Psoas muscle (tissue), 8 donors: Measurements from ENCODE around the gene ETV5. TPM values are rescaled to one million over a fixed set of nuclear protein-coding genes. Genes with fewer than 3 reads are reported as not detected.

Experiments used
- ATAC-seq, 4 donors: fragments of 200-7000 bp; cut with Tn5 transposase; one replicate each; pipeline ENCODE4 v1.9.1; 2020; ENCODE audit warnings: moderate library complexity in 3 of 4, mild to moderate bottlenecking in 2 of 4
- DNase-seq, 2 donors: peaks; one replicate each; pipeline ENCODE4 v3.0.0-alpha.2; 2020
- H3K27ac ChIP-seq: fragments of 200-600 bp; one replicate; pipeline ENCODE4 v1.8.0; 2022
- H3K27me3 ChIP-seq, 3 donors: fragments of 200-600 bp in 1 of 3; one replicate each; pipeline versions ENCODE4 v1.6.1 to v1.8.0; 2013 to 2022; ENCODE audit warnings: low read length in 2 of 3, mild to moderate bottlenecking in 2 of 3, moderate library complexity in 1 of 3; ENCODE audit not compliant: insufficient read depth in 3 of 3
- H3K36me3 ChIP-seq, 2 donors: fragments of 200-600 bp in 1 of 2; one replicate each; pipeline versions ENCODE4 v1.6.1 to v1.8.0; 2013 to 2022; ENCODE audit warnings: low read depth in 1 of 2, mild to moderate bottlenecking in 1 of 2, moderate library complexity in 1 of 2; ENCODE audit not compliant: insufficient read depth in 1 of 2
- H3K4me1 ChIP-seq: fragments of 200-600 bp; one replicate; pipeline ENCODE4 v1.8.0; 2022
- H3K4me3 ChIP-seq: fragments of 200-600 bp; one replicate; pipeline ENCODE4 v1.8.0; 2022; ENCODE audit warnings: mild to moderate bottlenecking
- H3K9me3 ChIP-seq: fragments of 200-600 bp; one replicate; pipeline ENCODE4 v1.8.0; 2022
- CTCF ChIP-seq: fragments of 200-600 bp; IDR thresholded peaks from one replicate; pipeline ENCODE4 v1.8.0; 2022; ENCODE audit warnings: antibody characterized with exemption
- WGBS, 3 donors: extraction: QIAGEN DNeasy Blood & Tissue Kit; methylation state at CpG; one replicate each; pipeline versions ENCODE4 v1.1.6 to v1.1.7; 2013; 5-methylcytosine and 5-hydroxymethylcytosine counted together
- intact Hi-C, 2 donors: fragments of 100-400 bp; cut with DNase I; formaldehyde crosslinking; loops; one replicate each; pipeline versions ENCODE4 v1.11.0 to v1.14.2; 2022
- polyA plus RNA-seq, 3 donors: library from polyadenylated mRNA; stranded (reverse); fragments of 200-250 nt; gene quantifications; one replicate each; pipeline ENCODE4 v1.2.3, GENCODE V29; 2013
- total RNA-seq, 4 donors: library from RNA; stranded (reverse); fragmentation: NEBNext Ultra II Directional in 2 of 4; extraction: Animal tissue kit (Norgen Biotek cat#: 25700) in 2 of 4; gene quantifications; one replicate each; pipeline versions ENCODE4 v1.2.1 to v1.2.4, GENCODE V29; 2021 to 2023
- donor health status: healthy with polysubstance abuse.
- donor health status: DM: no; HTN: no; CAD: no; lungs with moderate emphysema.
- donor health status: Bipolar disorder and iron deficiency.
- donor health status: healthy.
- donor health status: DM: yes; HTN: yes; CAD: no.
- donor health status: DM: no; HTN: no; CAD: no.
- donor health status: DM: no; HTN: no; CAD: no.
- donor health status: DM: yes; HTN: yes; CAD: no.

ETV5 gene
- total and polyA plus RNA-seq, 7 donors = 7.2 to 47.1 (median 8.0) TPM

- Histone ChIP-seq H3K9me3 (no peaks in the 10 kb centered on the region), H3K27ac (no peak overlapping the region), H3K4me1 (no peaks in the 10 kb centered on the region), H3K36me3 (no peaks in the 10 kb centered on the region), H3K27me3 (no peaks in the 10 kb centered on the region), H3K4me3 (no peak overlapping the region)
- 80 to 94% (median 87%) methylated on average over 15 of the region's 15 CpGs for WGBS, 3 donors
- intact Hi-C loops = no loop called here
- DNase-seq (no peak), ATAC-seq (no peak)
- TF ChIP-seq CTCF = no peak
Observed at GRCh38 chr3:186137051-186137685, 28.3 kb upstream of the ETV5 start.

GRCh38 chr3:186133980-186134379 lies 25.1 kb upstream of the ETV5 start:
- Histone ChIP-seq H3K27me3 (no peaks in the 10 kb centered on the region), H3K4me1 (no peaks in the 10 kb centered on the region), H3K27ac (no peak overlapping the region), H3K4me3 (no peak overlapping the region), H3K9me3 (no peaks in the 10 kb centered on the region), H3K36me3 (no peaks in the 10 kb centered on the region)
- 82 to 87% (median 85%) methylated on average over 5 of the region's 5 CpGs for WGBS, 3 donors
- no peak for TF ChIP-seq CTCF
- no peak for ATAC-seq
- no peak for DNase-seq
- intact Hi-C loops = no loop called here

GRCh38 chr3:186132487-186132886 lies 23.6 kb upstream of the ETV5 start:
- Histone ChIP-seq H3K4me3 (no peak overlapping the region), H3K27ac (no peak overlapping the region), H3K9me3 (no peaks in the 10 kb centered on the region), H3K36me3 (no peaks in the 10 kb centered on the region), H3K27me3 (no peaks in the 10 kb centered on the region), H3K4me1 (no peaks in the 10 kb centered on the region)
- ATAC-seq (no peak), DNase-seq (no peak)
- no peak for TF ChIP-seq CTCF
- intact Hi-C loops = no loop called here
- WGBS, 3 donors = 89 to 98% (median 90%) methylated on average over 2 of the region's 2 CpGs

GRCh38 chr3:186129206-186129605 lies 20.3 kb upstream of the ETV5 start:
- WGBS, 3 donors = 75 to 78% (median 76%) methylated on average over 4 of the region's 4 CpGs
- intact Hi-C loops = no loop called here
- no peak for DNase-seq
- no peak for TF ChIP-seq CTCF
- H3K36me3 ChIP-seq = no peaks in the 10 kb centered on the region
- H3K27me3 ChIP-seq = no peaks in the 10 kb centered on the region
- no peak for ATAC-seq
- no peaks in the 10 kb centered on the region for H3K9me3 ChIP-seq
- H3K4me3 ChIP-seq = no peak overlapping the region
- no peak overlapping the region for H3K27ac ChIP-seq
- H3K4me1 ChIP-seq = no peaks in the 10 kb centered on the region

- ATAC-seq = no peak
- 75 to 81% (median 79%) methylated on average over 8 of the region's 8 CpGs for WGBS, 3 donors
Observed at GRCh38 chr3:186128158-186128557, 19.3 kb upstream of the ETV5 start.

More at GRCh38 chr3:186128158-186128557, 19.3 kb upstream of the ETV5 start:
- TF ChIP-seq CTCF = no peak
- Histone ChIP-seq H3K4me1 (no peaks in the 10 kb centered on the region), H3K36me3 (no peaks in the 10 kb centered on the region), H3K27ac (no peak overlapping the region), H3K4me3 (no peak overlapping the region), H3K27me3 (no peaks in the 10 kb centered on the region), H3K9me3 (no peaks in the 10 kb centered on the region)
- DNase-seq = no peak
- intact Hi-C loops = no loop called here
